Neural progenitor cell (in vitro differentiated cells): Measurements from ENCODE around the gene GSTM4. TPM values are rescaled to one million over a fixed set of nuclear protein-coding genes. Genes with fewer than 3 reads are reported as not detected.

Source experiments
- DNase-seq: peaks from one replicate; pipeline ENCODE4 v3.0.0-alpha.2; 2016; ENCODE audit warnings: low spot score
- H2AFZ ChIP-seq: fragments of 200-600 bp; sonication (generic); replicated peaks from 2 replicates; pipeline ENCODE4 v1.6.1; 2016; ENCODE audit warnings: antibody characterized with exemption
- H3F3A ChIP-seq: fragments of 200-600 bp; sonication (generic); 2 replicates; pipeline ENCODE4 v1.6.1; 2016; ENCODE audit warnings: antibody characterized with exemption, low read depth
- H3K27ac ChIP-seq: fragments of 200-600 bp; sonication (generic); 2 replicates; pipeline ENCODE4 v1.5.1; 2016; ENCODE audit warnings: mild to moderate bottlenecking
- H3K27me3 ChIP-seq: fragments of 200-600 bp; sonication (generic); 2 replicates; pipeline ENCODE4 v1.6.1; 2016; ENCODE audit warnings: mild to moderate bottlenecking, moderate library complexity
- H3K36me3 ChIP-seq: fragments of 200-600 bp; sonication (generic); 2 replicates; pipeline ENCODE4 v1.5.1; 2016
- H3K4me1 ChIP-seq: fragments of 200-600 bp; sonication (generic); 2 replicates; pipeline ENCODE4 v1.6.1; 2016; ENCODE audit warnings: mixed run types
- H3K4me2 ChIP-seq: fragments of 200-600 bp; sonication (generic); 2 replicates; pipeline ENCODE4 v1.6.1; 2016
- H3K4me3 ChIP-seq: fragments of 200-600 bp; sonication (generic); 2 replicates; pipeline ENCODE4 v1.5.1; 2016
- H3K79me2 ChIP-seq: fragments of 200-600 bp; sonication (generic); 2 replicates; pipeline ENCODE4 v1.6.1; 2016; ENCODE audit warnings: low read depth
- H3K9ac ChIP-seq: fragments of 200-600 bp; sonication (generic); 2 replicates; pipeline ENCODE4 v1.6.1; 2016
- H3K9me3 ChIP-seq: fragments of 200-600 bp; sonication (generic); 2 replicates; pipeline ENCODE4 v1.5.1; 2016; ENCODE audit warnings: low read depth
- H4K20me1 ChIP-seq: fragments of 200-600 bp; sonication (generic); 2 replicates; pipeline ENCODE4 v1.6.1; 2016; ENCODE audit warnings: low read depth
- H3K27ac Mint-ChIP-seq: 3 replicates; pipeline ENCODE4 v1.8.0; 2021; ENCODE audit warnings: mixed read lengths
- H3K27me3 Mint-ChIP-seq: 2 replicates; pipeline ENCODE4 v1.8.0; 2022; ENCODE audit warnings: low read depth, mild to moderate bottlenecking, inconsistent platforms, moderate library complexity, mixed read lengths; ENCODE audit not compliant: insufficient read depth
- H3K36me3 Mint-ChIP-seq: 3 replicates; pipeline ENCODE4 v1.8.0; 2021; ENCODE audit warnings: mixed read lengths
- H3K4me1 Mint-ChIP-seq: 3 replicates; pipeline ENCODE4 v1.8.0; 2021; ENCODE audit warnings: mixed read lengths
- H3K4me3 Mint-ChIP-seq: 3 replicates; pipeline ENCODE4 v1.8.0; 2021; ENCODE audit warnings: mild to moderate bottlenecking, moderate library complexity, mixed read lengths
- H3K9me3 Mint-ChIP-seq: 3 replicates; pipeline ENCODE4 v1.8.0; 2020; ENCODE audit warnings: mixed read lengths
- EZH2 ChIP-seq: fragments of 200-600 bp; sonication (generic); IDR thresholded peaks from 2 replicates; pipeline ENCODE4 v1.6.1; 2017; ENCODE audit warnings: antibody characterized with exemption, mild to moderate bottlenecking, moderate library complexity
- EZH2phosphoT487 ChIP-seq: fragments of 200-600 bp; sonication (generic); IDR thresholded peaks from 2 replicates; pipeline ENCODE4 v1.6.1; 2017; ENCODE audit warnings: antibody characterized with exemption
- total RNA-seq: library from RNA; depleted of rRNA; stranded (reverse); fragments of >200 nt; gene quantifications from 2 replicates; pipeline ENCODE4 v1.2.3, GENCODE V29; 2015; ENCODE audit warnings: low replicate concordance
- TF ChIP-seq, protein P1 (sequence below): fragments of 200-600 bp; sonication (generic); IDR thresholded peaks from 2 replicates; pipeline ENCODE4 v1.5.1; 2017; ENCODE audit warnings: antibody characterized with exemption, mild to moderate bottlenecking

Gene GSTM4
- total RNA-seq, 1 donor from 2014 or later, result 4.3 TPM

DNA sequence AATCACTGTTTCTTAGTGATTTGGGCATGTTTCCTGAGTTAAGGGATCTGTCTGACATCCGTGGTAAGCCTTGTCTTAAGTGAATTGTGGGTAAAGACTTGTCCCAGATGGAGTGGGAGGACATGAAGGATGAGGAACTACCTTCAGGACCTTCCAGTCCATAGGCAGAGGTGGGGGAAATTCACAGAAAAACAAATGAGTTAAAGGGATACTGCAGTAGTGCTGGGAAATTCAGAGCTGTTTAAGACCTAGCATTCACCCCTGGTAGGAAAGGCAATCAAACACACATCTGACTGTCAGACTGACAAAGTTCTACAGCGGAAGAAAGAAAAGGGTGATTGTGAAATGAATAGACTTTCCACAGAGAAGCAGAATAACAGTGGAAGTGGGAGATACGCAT is 39.5 kb upstream of the GSTM4 start:
- Histone ChIP-seq H2AFZ (no peak overlapping the region), H3K4me3 (no peak overlapping the region), H3K79me2 (peaks cover 8% of the 10 kb centered on the region), H3K4me1 (peaks cover 19% of the 10 kb centered on the region), H3K9ac (no peak overlapping the region), H3K4me2 (no peak overlapping the region), H3F3A (peaks cover 16% of the 10 kb centered on the region), H3K36me3 (no peaks in the 10 kb centered on the region), H3K9me3 (no peaks in the 10 kb centered on the region), H3K27me3 (no peaks in the 10 kb centered on the region), H4K20me1 (peaks cover 4% of the 10 kb centered on the region), H3K27ac (no peak overlapping the region)
- H3K27me3 Mint-ChIP-seq, result peaks cover 4% of the 10 kb centered on the region
- no peaks in the 10 kb centered on the region for H3K9me3 Mint-ChIP-seq
- no peaks in the 10 kb centered on the region for H3K36me3 Mint-ChIP-seq
- peak overlapping the region; percentile 84 for H3K27ac Mint-ChIP-seq
- TF ChIP-seq EZH2phosphoT487 (no peak), EZH2 (no peak)
- TF ChIP-seq, protein P1, sequence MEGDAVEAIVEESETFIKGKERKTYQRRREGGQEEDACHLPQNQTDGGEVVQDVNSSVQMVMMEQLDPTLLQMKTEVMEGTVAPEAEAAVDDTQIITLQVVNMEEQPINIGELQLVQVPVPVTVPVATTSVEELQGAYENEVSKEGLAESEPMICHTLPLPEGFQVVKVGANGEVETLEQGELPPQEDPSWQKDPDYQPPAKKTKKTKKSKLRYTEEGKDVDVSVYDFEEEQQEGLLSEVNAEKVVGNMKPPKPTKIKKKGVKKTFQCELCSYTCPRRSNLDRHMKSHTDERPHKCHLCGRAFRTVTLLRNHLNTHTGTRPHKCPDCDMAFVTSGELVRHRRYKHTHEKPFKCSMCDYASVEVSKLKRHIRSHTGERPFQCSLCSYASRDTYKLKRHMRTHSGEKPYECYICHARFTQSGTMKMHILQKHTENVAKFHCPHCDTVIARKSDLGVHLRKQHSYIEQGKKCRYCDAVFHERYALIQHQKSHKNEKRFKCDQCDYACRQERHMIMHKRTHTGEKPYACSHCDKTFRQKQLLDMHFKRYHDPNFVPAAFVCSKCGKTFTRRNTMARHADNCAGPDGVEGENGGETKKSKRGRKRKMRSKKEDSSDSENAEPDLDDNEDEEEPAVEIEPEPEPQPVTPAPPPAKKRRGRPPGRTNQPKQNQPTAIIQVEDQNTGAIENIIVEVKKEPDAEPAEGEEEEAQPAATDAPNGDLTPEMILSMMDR, result no peak
- H3K4me1 Mint-ChIP-seq, result peaks cover 51% of the 10 kb centered on the region
- no peak for DNase-seq
- H3K4me3 Mint-ChIP-seq, result no peak overlapping the region

DNA sequence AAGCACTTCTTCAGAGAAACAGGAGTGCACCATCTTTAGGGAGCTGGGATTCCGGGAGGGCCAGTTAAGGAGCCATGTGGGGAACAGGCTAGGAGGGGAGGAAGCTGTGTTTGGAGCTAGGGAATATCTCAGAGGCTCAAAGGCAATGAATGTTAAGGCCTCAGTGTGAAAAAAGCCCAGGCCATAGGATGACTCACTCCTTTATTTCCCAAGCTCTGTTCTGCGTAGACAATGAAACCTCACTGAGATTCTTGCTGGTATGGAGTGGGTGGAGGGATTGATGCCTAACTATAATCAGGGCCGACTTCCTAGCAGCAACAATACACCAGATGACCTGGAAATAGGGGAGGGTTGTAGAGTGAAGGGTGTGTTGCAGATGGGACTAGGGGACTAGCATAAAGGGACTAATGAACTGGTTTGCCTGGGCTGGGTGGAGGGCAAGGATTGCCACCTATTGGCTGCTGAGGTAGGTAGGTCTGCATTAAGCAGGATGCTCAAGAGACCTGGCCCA is 38.6 kb upstream of the GSTM4 start:
- Histone ChIP-seq H3K4me2 (peak overlapping the region; percentile 9), H3K27me3 (no peaks in the 10 kb centered on the region), H3K4me1 (peaks cover 22% of the 10 kb centered on the region), H3K4me3 (no peak overlapping the region), H3K79me2 (peaks cover 18% of the 10 kb centered on the region), H3K9me3 (no peaks in the 10 kb centered on the region), H3F3A (peaks cover 16% of the 10 kb centered on the region), H2AFZ (peak overlapping the region; percentile 66), H3K9ac (no peak overlapping the region), H3K27ac (no peak overlapping the region), H4K20me1 (peaks cover 7% of the 10 kb centered on the region), H3K36me3 (no peaks in the 10 kb centered on the region)
- TF ChIP-seq EZH2phosphoT487, result no peak
- no peak for TF ChIP-seq EZH2
- TF ChIP-seq, protein P1, result no peak
- H3K27me3 Mint-ChIP-seq, result peaks cover 5% of the 10 kb centered on the region
- peak; percentile 45 for DNase-seq
- peak overlapping the region; percentile 42 for H3K4me3 Mint-ChIP-seq
- peaks cover 57% of the 10 kb centered on the region for H3K4me1 Mint-ChIP-seq
- peaks cover 6% of the 10 kb centered on the region for H3K36me3 Mint-ChIP-seq
- peak overlapping the region; percentile 84 for H3K27ac Mint-ChIP-seq
- H3K9me3 Mint-ChIP-seq, result no peaks in the 10 kb centered on the region

DNA sequence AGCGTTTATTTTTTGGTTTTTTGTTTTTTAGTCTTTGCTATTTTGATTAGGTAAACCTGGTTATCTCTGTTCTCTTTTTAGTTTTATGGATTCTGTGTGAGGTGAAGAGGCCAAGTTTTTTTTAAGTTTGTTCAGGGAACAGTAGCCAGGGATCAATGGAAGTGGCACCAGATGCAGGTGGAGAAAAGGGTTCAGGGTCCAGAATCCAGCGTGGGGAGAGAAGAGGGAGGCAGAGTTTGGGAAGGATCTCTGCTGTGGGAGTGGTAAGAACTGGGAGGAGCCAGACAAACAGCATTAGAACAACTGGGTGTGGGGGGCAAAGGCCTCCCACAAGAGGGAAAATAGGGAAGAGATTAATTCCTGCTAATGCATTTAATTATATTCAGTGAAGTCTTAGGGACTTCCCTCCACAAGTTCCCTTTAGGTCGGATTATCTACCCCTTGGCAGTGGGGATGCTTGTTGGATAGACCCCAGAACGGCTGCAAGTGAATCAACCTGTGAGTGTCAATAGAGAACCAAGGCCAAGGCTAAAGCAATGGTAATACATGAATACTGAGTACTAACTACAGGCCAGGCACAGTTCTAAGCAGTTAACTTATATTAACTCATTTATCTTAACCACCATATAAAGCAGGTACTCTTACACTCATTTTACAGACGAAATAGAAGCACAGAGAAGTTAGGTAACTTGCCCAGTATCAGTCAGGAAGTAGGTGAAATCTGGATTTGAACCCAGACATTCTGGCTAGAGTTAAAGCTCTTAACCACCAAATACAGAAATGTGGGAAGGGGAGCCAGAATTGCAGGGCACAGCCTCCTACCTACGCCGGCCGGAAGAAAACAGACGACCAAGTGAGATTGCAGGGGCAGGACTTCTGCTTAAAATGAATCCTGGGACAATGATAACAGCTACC is 37.0 kb upstream of the GSTM4 start:
- H3K27ac Mint-ChIP-seq, result peak overlapping the region; percentile 98
- peaks cover 22% of the 10 kb centered on the region for H3K4me1 ChIP-seq
- DNase-seq, result no peak
- H3K36me3 Mint-ChIP-seq, result peaks cover 6% of the 10 kb centered on the region
- H3F3A ChIP-seq, result peaks cover 16% of the 10 kb centered on the region
- H4K20me1 ChIP-seq, result peaks cover 14% of the 10 kb centered on the region
- peak overlapping the region; percentile 99 for H3K4me3 Mint-ChIP-seq
- H3K4me2 ChIP-seq, result peak overlapping the region; percentile 96
- peak overlapping the region; percentile 79 for H3K4me3 ChIP-seq
- H3K27me3 Mint-ChIP-seq, result peaks cover 5% of the 10 kb centered on the region
- H3K36me3 ChIP-seq, result no peaks in the 10 kb centered on the region
- H2AFZ ChIP-seq, result peak overlapping the region; percentile 79
- H3K9me3 ChIP-seq, result no peaks in the 10 kb centered on the region
- H3K9me3 Mint-ChIP-seq, result no peaks in the 10 kb centered on the region
- peaks cover 34% of the 10 kb centered on the region for H3K79me2 ChIP-seq
- TF ChIP-seq EZH2 (no peak), EZH2phosphoT487 (no peak)
- TF ChIP-seq, protein P1, result no peak
- H3K27me3 ChIP-seq, result no peaks in the 10 kb centered on the region
- H3K27ac ChIP-seq, result no peak overlapping the region
- peaks cover 64% of the 10 kb centered on the region for H3K4me1 Mint-ChIP-seq
- no peak overlapping the region for H3K9ac ChIP-seq
